Thoracic aorta (tissue), 2 donors: ENCODE measurements around the gene POGK. TPM values are rescaled to one million over a fixed set of nuclear protein-coding genes. Genes with fewer than 3 reads are reported as not detected.
"Not testable (repeated sequence)": the region's sequence is repeated elsewhere in the genome, so short reads cannot be mapped to it uniquely, and the experiment has no call there.

Experiments
- ATAC-seq: fragments of 150-250 bp; one replicate; pipeline ENCODE4 v1.8.0; 2017; ENCODE audit warnings: low read depth; ENCODE audit not compliant: insufficient number of reproducible peaks, low FRiP score
- DNase-seq: peaks from one replicate; pipeline ENCODE4 v3.0.0-alpha.2; 2020; ENCODE audit warnings: low spot score
- H3K27ac ChIP-seq, 2 donors: fragments of 200-600 bp; sonication (generic); 1 replicate in 1 of 2; 2 replicates in 1 of 2; pipeline ENCODE4 v1.5.1; 2016; ENCODE audit warnings: mild to moderate bottlenecking in 2 of 2, moderate library complexity in 2 of 2
- H3K27me3 ChIP-seq: fragments of 200-600 bp; sonication (generic); replicated peaks from 2 replicates; pipeline ENCODE4 v1.6.0; 2016; ENCODE audit warnings: mild to moderate bottlenecking; ENCODE audit not compliant: insufficient read depth
- H3K36me3 ChIP-seq: fragments of 200-600 bp; sonication (generic); one replicate; pipeline ENCODE4 v1.5.1; 2016
- H3K4me1 ChIP-seq, 2 donors: fragments of 200-600 bp; sonication (generic); 1 replicate in 1 of 2; 2 replicates in 1 of 2; pipeline versions ENCODE4 v1.5.1 to v1.6.0; 2016; ENCODE audit warnings: low read depth in 2 of 2, mild to moderate bottlenecking in 1 of 2; ENCODE audit not compliant: control insufficient read depth in 1 of 2
- H3K4me3 ChIP-seq: fragments of 200-600 bp; sonication (generic); 2 replicates; pipeline ENCODE4 v1.5.1; 2016; ENCODE audit warnings: mild to moderate bottlenecking
- H3K9me3 ChIP-seq: fragments of 200-600 bp; sonication (generic); 2 replicates; pipeline ENCODE4 v1.5.1; 2016
- CTCF ChIP-seq: fragments of 200-600 bp; sonication (generic); IDR thresholded peaks from one replicate; pipeline ENCODE4 v1.5.1; 2019; ENCODE audit warnings: antibody characterized with exemption
- total RNA-seq, 2 donors: library from RNA; depleted of rRNA; stranded (reverse); fragments of >200 nt; gene quantifications; one replicate each; pipeline versions ENCODE4 v1.1.0 to v1.2.3, GENCODE V29; 2016

Gene POGK
- total RNA-seq, 2 donors from 2014 or later: 33.7 to 54.6 TPM

GRCh38 chr1:166876540-166876838 is 37.2 kb downstream of the POGK start:
- no peaks in the 10 kb centered on the region for H3K27me3 ChIP-seq
- H3K4me3 ChIP-seq: peak overlapping the region; percentile 98
- no peaks in the 10 kb centered on the region for H3K9me3 ChIP-seq
- H3K4me1 ChIP-seq: peaks cover 0 to 32% of the 10 kb centered on the region in 2 donors
- no peaks in the 10 kb centered on the region for H3K36me3 ChIP-seq
- no peak for ATAC-seq
- peak; percentile 39 for TF ChIP-seq CTCF
- no peak for DNase-seq
- peak overlapping the region in 1 of 2 donors; percentile 92 for H3K27ac ChIP-seq

GRCh38 chr1:166878173-166878917 is 39.1 kb downstream of the POGK start:
- H3K27me3 ChIP-seq, H3K36me3 ChIP-seq, DNase-seq, H3K27ac ChIP-seq, ATAC-seq, H3K4me3 ChIP-seq, H3K9me3 ChIP-seq: not testable (repeated sequence)
- H3K4me1 ChIP-seq: peaks cover 0 to 23% of the 10 kb centered on the region in 2 donors

GRCh38 chr1:166882893-166883292 is 43.6 kb downstream of the POGK start:
- Histone ChIP-seq H3K27me3 (no peaks in the 10 kb centered on the region), H3K4me3 (no peak overlapping the region), H3K9me3 (no peaks in the 10 kb centered on the region), H3K27ac (no peak overlapping the region), H3K36me3 (no peaks in the 10 kb centered on the region), H3K4me1 (peaks cover 4 to 9% of the 10 kb centered on the region in 2 donors)
- DNase-seq (no peak), ATAC-seq (no peak)
- no peak for TF ChIP-seq CTCF

- Histone ChIP-seq H3K27ac (no peak overlapping the region), H3K9me3 (no peaks in the 10 kb centered on the region), H3K4me3 (peak overlapping the region; percentile 42), H3K4me1 (peaks cover 4 to 9% of the 10 kb centered on the region in 2 donors), H3K36me3 (no peaks in the 10 kb centered on the region), H3K27me3 (no peaks in the 10 kb centered on the region)
- peak; percentile 73 for TF ChIP-seq CTCF
- ATAC-seq (no peak), DNase-seq (no peak)
These were observed 44.9 kb downstream of the POGK start for GRCh38 chr1:166884040-166884642.

GRCh38 chr1:166884971-166885370 is 45.7 kb downstream of the POGK start:
- Histone ChIP-seq H3K27me3 (no peaks in the 10 kb centered on the region), H3K4me1 (peaks cover 4 to 9% of the 10 kb centered on the region in 2 donors), H3K27ac (no peak overlapping the region), H3K4me3 (no peak overlapping the region), H3K36me3 (no peaks in the 10 kb centered on the region), H3K9me3 (no peaks in the 10 kb centered on the region)
- no peak for DNase-seq
- no peak for ATAC-seq
- no peak for TF ChIP-seq CTCF
